ENCODE results near the gene MRGPRX2.
A peak's percentile ranks its signal among the peaks of the same experiment; 100 is the strongest.

MRGPRX2 gene

GRCh38 chr11:19073454-19074415 is 13.2 kb upstream of the MRGPRX2 start:
- DNase-seq: no peak

DNA sequence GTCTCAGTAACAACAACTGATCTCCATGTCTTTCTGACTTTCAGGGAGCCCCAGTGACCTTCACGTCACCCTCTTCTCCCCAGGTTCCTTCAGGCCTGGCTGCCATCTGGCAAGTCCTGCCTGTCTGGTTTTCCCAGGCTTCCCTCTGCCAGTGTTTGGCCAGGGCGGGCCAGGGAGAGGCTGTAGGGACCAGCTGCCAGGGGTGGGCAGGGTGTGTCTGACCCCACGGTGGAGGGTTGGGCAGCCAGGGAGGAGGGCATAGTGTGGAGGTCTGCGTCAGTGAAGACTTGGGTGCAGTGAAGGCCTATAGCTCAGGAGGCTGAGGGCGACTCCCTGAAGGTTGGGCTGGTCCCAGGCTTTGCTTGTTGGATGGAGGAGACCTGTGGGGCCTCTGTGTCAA is 11.9 kb upstream of the MRGPRX2 start:
- DNase-seq: no peak

DNA sequence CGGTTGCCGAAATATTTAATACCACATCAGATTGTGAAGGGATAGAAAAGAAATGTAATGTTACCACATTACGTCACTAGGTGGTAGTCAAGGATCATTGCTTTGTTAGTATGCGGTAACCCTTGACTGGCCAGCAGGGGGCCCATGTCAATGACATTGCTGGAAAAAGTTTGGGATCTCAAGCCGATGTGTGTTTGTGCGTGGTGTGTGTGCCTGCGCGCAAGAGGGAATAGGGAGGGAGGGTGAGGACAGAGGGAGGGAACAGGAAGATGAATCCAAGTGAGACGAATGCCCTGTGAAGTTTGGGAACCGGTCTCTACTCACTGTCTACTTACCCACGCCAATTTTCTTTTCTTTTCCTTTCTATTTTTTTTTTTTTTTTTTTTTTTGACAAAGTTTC is 10.7 kb upstream of the MRGPRX2 start:
- DNase-seq: peak; percentile 25 to 77

- DNase-seq: no peak
Measured at GRCh38 chr11:19059833-19060232, 684 bp downstream of the MRGPRX2 start.

DNA sequence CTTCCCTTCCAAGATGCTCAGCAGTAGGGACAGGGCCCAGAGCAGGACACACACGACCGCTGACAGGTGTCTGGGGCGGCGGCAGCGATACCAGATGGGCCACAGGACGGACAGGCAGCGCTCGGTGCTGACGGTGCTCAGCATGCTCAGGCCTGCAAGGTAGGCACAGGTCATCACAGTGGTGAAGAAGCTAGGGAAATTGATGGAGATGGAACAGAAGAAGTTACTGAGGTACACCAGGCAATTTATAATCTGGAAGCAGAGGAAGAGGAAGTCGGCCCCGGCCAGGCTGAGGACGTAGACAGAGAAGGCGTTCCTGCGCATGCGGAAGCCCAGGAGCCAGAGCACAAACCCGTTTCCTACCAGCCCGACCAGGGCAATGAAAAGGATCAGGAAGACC is 4.6 kb downstream of the MRGPRX2 start:
- DNase-seq: no peak

DNA sequence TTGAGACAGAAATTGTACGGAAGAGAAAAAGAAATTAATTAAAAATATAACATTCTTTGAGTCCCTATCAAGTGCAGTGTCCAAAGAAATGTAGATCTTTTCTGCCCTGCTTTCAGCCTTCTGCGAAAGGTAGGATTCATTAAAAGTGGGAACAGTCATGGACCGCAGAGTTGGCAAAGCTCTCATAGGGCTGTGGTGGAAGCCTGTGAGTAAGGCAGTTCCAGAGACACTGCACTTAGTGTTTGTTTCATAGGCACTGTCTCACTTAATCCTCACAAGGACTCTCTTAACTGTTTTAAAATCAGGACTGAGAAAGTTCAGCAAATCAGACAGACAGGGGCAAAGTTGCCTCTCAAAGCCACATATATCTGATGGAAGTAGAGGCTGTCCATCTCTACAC is 5.5 kb downstream of the MRGPRX2 start:
- no peak for DNase-seq

GRCh38 chr11:19053909-19054308 is 6.6 kb downstream of the MRGPRX2 start:
- DNase-seq: no peak

DNA sequence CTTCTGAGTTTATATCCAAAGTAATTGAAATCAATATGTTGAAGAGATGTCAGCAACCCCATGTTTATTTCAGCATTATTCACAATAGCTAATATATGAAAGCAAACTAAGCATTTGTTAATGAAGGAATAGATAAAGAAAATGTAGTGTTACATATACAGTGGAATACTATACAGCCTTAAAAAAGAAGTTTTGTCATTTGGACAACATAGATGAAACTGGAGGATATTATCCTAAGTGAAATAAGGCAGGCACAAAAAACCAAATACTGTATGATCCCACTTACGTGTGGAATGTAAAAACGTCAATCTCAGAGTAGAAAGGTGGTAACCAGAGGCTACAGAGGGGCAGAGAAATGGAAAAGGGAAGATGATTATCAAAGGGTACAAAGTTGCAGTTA is 10.2 kb downstream of the MRGPRX2 start:
- no peak for DNase-seq

- no peak for DNase-seq
Measured at GRCh38 chr11:19049351-19049750, 11.2 kb downstream of the MRGPRX2 start.

GRCh38 chr11:19040051-19040450 is 20.5 kb downstream of the MRGPRX2 start:
- no peak for DNase-seq

DNA sequence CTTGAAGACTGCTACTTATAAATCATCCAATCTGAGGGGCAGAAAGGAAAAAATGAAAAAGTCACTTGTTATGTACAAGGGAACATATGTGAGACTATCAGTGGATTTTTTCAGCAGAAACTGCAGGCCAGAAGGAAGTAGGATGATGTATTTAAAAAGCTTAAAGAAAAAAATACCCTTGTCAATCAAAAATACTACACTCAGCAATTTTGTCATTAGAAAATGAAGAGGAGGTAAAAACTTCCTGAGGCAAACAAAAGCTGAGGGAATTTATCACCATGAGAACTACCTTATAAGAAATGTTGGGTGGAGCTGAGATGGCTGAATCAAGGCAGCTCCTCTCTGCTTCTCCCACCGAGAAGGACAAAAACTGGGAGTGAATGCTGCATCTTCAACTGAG is 21.1 kb downstream of the MRGPRX2 start:
- DNase-seq: no peak

GRCh38 chr11:19032990-19033389 is 27.5 kb downstream of the MRGPRX2 start:
- no peak for DNase-seq

GRCh38 chr11:19027829-19028595 is 32.5 kb downstream of the MRGPRX2 start:
- DNase-seq: no peak

GRCh38 chr11:19026862-19027261 is 33.7 kb downstream of the MRGPRX2 start:
- no peak for DNase-seq

- no peak for DNase-seq
Measured at GRCh38 chr11:19025481-19026406, 34.8 kb downstream of the MRGPRX2 start.

DNA sequence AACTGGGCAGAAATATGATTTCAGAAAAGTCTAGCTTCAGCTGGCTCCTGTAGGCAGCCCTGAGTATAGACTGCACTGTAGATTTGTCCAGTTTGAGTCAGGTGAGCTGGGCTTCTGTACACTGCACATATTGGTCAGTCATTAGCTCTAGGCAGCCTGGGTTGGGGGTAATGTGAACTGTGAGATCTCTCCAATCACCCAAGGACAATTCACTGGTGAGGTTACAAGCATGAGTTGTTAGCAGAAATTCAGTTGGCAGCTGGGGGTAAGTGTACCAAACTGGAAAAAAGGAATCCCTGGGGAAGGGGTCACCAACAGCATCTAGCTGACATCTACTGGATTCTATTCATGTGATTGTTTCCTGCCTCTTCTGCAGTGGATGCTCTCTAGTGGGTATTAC is 39.7 kb downstream of the MRGPRX2 start:
- no peak for DNase-seq

DNA sequence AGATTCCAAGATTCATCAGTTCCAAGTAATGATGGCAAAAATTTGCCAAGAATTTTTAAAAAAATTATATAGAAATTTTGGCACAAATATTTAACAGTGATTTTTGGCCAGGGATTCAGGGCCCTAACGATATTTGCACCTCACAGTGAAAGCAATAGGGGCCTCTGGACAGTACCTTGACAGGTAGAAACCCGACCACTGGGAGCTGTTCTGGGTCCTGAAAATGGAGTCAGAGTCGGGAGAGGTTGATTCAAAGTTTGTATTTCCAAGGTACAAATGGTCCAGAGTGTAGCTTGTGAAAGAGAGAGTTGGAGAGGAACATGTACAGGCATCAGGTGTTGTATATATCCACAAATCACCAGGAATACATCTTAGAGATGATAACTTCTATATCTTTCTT is 41.6 kb downstream of the MRGPRX2 start:
- no peak for DNase-seq

GRCh38 chr11:19013181-19013857 is 47.2 kb downstream of the MRGPRX2 start:
- no peak for DNase-seq

DNA sequence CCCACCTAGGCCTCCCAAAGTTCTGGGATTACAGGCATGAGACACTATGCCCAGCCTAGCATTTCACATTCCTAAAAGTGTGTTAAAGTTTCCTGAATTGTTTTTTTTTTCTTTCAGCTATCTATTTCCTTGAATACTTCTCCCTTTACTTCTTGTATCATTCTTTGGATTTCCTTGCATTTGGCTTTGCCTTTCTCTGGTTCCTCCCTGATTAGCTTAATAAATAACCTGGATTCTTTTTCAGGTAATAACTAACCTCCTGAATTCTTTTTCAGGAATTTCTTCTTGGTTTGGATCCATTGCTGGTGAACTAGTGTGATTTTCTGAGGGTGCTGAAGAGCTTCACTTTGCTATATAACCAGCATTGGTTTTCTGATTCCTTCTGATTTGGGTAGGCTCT is 47.9 kb downstream of the MRGPRX2 start:
- no peak for DNase-seq

Measured in bone marrow (tissue), 2 donors.